ENCODE measurements around the gene MFRP. TPM values are rescaled to one million over a fixed set of nuclear protein-coding genes. Genes with fewer than 3 reads are reported as not detected.

The MFRP gene
- total RNA-seq, 3 donors from 2014 or later: not detected

DNA sequence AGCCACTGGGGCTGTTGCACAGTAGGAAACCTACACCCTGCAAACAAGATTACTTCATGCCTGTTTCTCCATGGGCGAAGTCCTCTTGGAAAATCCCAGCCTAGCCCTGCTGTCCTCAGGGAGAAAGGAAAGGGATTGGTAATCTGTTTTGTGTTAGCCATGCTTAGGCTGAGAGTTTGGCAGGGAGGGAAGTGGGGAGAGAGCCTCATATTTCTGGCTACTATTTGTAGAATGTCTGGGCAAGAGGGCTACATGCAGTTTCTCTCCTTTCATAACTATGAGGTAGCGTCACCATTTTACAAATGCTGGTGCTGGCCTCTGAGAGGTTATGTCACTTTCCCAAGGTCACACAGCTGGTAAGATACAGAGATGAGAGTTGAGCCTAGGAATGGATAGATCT is 737 bp upstream of the MFRP start:
- no peaks in the 10 kb centered on the region for H3K9me3 ChIP-seq
- no peak overlapping the region for H3K4me3 ChIP-seq
- no peaks in the 10 kb centered on the region for H3K4me1 ChIP-seq (ENCODE audit: low read depth)
- TF ChIP-seq, protein P1, sequence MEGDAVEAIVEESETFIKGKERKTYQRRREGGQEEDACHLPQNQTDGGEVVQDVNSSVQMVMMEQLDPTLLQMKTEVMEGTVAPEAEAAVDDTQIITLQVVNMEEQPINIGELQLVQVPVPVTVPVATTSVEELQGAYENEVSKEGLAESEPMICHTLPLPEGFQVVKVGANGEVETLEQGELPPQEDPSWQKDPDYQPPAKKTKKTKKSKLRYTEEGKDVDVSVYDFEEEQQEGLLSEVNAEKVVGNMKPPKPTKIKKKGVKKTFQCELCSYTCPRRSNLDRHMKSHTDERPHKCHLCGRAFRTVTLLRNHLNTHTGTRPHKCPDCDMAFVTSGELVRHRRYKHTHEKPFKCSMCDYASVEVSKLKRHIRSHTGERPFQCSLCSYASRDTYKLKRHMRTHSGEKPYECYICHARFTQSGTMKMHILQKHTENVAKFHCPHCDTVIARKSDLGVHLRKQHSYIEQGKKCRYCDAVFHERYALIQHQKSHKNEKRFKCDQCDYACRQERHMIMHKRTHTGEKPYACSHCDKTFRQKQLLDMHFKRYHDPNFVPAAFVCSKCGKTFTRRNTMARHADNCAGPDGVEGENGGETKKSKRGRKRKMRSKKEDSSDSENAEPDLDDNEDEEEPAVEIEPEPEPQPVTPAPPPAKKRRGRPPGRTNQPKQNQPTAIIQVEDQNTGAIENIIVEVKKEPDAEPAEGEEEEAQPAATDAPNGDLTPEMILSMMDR (IDR thresholded peaks at IDR 0.05): no peak
- intact Hi-C loops (cut with DNase I, micrococcal nuclease): no loop called here
- ATAC-seq: peak; percentile 36
- DNase-seq: no peak
- H3K36me3 ChIP-seq (ENCODE audit: low read depth): no peaks in the 10 kb centered on the region

- no peak overlapping the region for H3K4me3 ChIP-seq
- TF ChIP-seq, protein P1 (IDR thresholded peaks at IDR 0.05): no peak
- H3K36me3 ChIP-seq (ENCODE audit: low read depth): no peaks in the 10 kb centered on the region
- no peak for ATAC-seq
- H3K9me3 ChIP-seq: no peaks in the 10 kb centered on the region
- H3K4me1 ChIP-seq (ENCODE audit: low read depth): peaks cover 10% of the 10 kb centered on the region
- no peak for DNase-seq
- intact Hi-C loops (cut with DNase I, micrococcal nuclease): no loop called here
Measured at GRCh38 chr11:119345685-119346084, 820 bp downstream of the MFRP start.

GRCh38 chr11:119344291-119345010 is 2.1 kb downstream of the MFRP start:
- no peak for ATAC-seq
- no peaks in the 10 kb centered on the region for H3K9me3 ChIP-seq
- TF ChIP-seq, protein P1 (IDR thresholded peaks at IDR 0.05): no peak
- no peaks in the 10 kb centered on the region for H3K36me3 ChIP-seq (ENCODE audit: low read depth)
- H3K4me3 ChIP-seq: no peak overlapping the region
- no peak for DNase-seq
- peaks cover 21% of the 10 kb centered on the region for H3K4me1 ChIP-seq (ENCODE audit: low read depth)
- intact Hi-C loops (cut with DNase I, micrococcal nuclease): no loop called here

GRCh38 chr11:119343726-119344125 is 2.8 kb downstream of the MFRP start:
- Histone ChIP-seq H3K9me3 (no peaks in the 10 kb centered on the region), H3K4me1 (ENCODE audit: low read depth) (peaks cover 21% of the 10 kb centered on the region), H3K4me3 (no peak overlapping the region), H3K36me3 (ENCODE audit: low read depth) (no peaks in the 10 kb centered on the region)
- TF ChIP-seq, protein P1 (IDR thresholded peaks at IDR 0.05): no peak
- DNase-seq (no peak), ATAC-seq (no peak)
- intact Hi-C loops (cut with DNase I, micrococcal nuclease): no loop called here

DNA sequence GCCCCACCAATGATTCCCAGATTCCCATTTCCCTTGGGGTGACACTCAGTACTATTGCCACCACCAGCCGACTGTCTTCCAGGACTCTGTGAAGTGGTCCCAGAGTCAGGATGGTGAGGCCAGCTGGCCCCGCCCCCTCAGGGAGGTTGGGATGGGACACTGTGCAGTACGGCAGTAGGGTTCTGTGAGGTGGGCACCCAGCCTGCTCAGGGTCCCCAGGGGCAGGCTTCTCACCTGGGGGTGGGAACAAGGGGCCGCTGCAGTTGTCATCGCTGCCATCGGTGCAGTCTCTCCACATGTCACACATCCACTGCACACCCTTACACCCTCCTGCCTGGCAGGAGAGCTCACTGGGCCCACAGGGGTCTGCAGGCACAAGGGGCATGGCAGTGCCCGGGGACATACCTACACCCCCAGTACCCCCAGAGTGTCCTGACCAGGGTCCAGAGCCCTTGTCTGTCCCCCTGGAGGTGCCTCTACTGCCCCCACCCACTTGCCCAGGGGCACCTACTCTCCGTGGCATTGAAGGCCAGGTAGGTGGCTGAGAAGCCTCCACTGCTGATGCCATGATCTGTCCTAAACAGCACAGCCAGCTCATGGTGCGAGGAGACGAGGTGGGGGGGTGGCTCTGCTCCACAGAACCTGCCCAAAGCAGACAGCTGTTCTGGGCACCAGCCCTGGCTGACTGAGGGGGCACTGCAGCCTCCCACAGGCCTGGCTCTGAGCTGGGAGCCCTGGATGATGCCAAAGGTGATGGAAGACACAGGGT is 4.0 kb downstream of the MFRP start:
- ATAC-seq (no peak), DNase-seq (no peak)
- Histone ChIP-seq H3K4me1 (ENCODE audit: low read depth) (peaks cover 21% of the 10 kb centered on the region), H3K4me3 (no peak overlapping the region), H3K9me3 (no peaks in the 10 kb centered on the region), H3K36me3 (ENCODE audit: low read depth) (no peaks in the 10 kb centered on the region)
- TF ChIP-seq, protein P1 (IDR thresholded peaks at IDR 0.05): no peak
- intact Hi-C loops (cut with DNase I, micrococcal nuclease): no loop called here

All from mucosa of descending colon (tissue), 3 donors.